GM12892 (cell line): ENCODE data around the gene ZNF521.

Experiments
- POLR2A ChIP-seq: IDR thresholded peaks from 2 replicates; pipeline ENCODE4 v1.6.1; 2011; ENCODE audit warnings: low read depth, low read length, control low read depth
- POLR2AphosphoS5 ChIP-seq: IDR thresholded peaks from 2 replicates; pipeline ENCODE4 v1.6.1; 2011; ENCODE audit warnings: low read depth, low read length, control low read depth
- TAF1 ChIP-seq: IDR thresholded peaks from 2 replicates; pipeline ENCODE4 v1.6.1; 2011; ENCODE audit warnings: low read depth, mild to moderate bottlenecking, control low read depth, low read length, borderline replicate concordance

GRCh38 chr18:25047421-25047820 is 304.5 kb downstream of the ZNF521 start:
- TF ChIP-seq POLR2AphosphoS5 (no peak), POLR2A (no peak), TAF1 (no peak)
